K562 (cell line): ENCODE results near the gene NUP50. TPM values are rescaled to one million over a fixed set of nuclear protein-coding genes. Genes with fewer than 3 reads are reported as not detected.

ENCODE experiments used
- CC2D1A ChIP-seq: fragments of 450-650 bp; IDR thresholded peaks from 2 replicates; pipeline ENCODE4 v1.6.1; 2017; ENCODE audit warnings: mild to moderate bottlenecking
- COPS2 ChIP-seq: fragments of 450-650 bp; conservative IDR thresholded peaks from 2 replicates; pipeline ENCODE4 v1.6.1; 2016; ENCODE audit warnings: mild to moderate bottlenecking, moderate library complexity
- NFE2L1 ChIP-seq: fragments of 450-650 bp; IDR thresholded peaks from 2 replicates; pipeline ENCODE4 v1.6.1; 2016; ENCODE audit warnings: missing genetic modification characterization, low read depth, mild to moderate bottlenecking, missing compliant biosample characterization, moderate library complexity, borderline replicate concordance
- SP2 ChIP-seq: IDR thresholded peaks from 2 replicates; pipeline ENCODE4 v1.6.1; 2011; ENCODE audit warnings: mild to moderate bottlenecking, low read depth, low read length, moderate library complexity; ENCODE audit not compliant: poor library complexity, severe bottlenecking; ENCODE audit errors: extremely low read depth
- YY1 ChIP-seq, 3 experiments: IDR thresholded peaks; 2 replicates each; pipeline ENCODE4 v1.6.1; 2011; ENCODE audit warnings: low read length in 2 of 3, mild to moderate bottlenecking in 2 of 3, moderate library complexity in 2 of 3, borderline replicate concordance in 1 of 3, control low read depth in 1 of 3, low read depth in 1 of 3; ENCODE audit not compliant: insufficient read depth in 3 of 3, insufficient replicate concordance in 2 of 3, control insufficient read depth in 1 of 3, insufficient read length in 1 of 3; ENCODE audit errors: extremely low read depth in 1 of 3
- ZNF165 ChIP-seq: fragments of 250-450 bp; sonication (Bioruptor Pico); IDR thresholded peaks from 2 replicates; pipeline ENCODE4 v1.4.0; 2020; ENCODE audit warnings: borderline replicate concordance
- ZNF212 ChIP-seq: fragments of 450-650 bp; formaldehyde crosslinking; IDR thresholded peaks from 2 replicates; pipeline ENCODE4 v1.4.0; 2020; ENCODE audit warnings: mild to moderate bottlenecking
- ZNF644 ChIP-seq: fragments of 200-800 bp; sonication (Bioruptor generic); IDR thresholded peaks from 2 replicates; pipeline ENCODE4 v1.6.1; 2016; ENCODE audit warnings: low read depth, missing genetic modification characterization, missing compliant biosample characterization
- polyA plus RNA-seq, 8 experiments: library from polyadenylated mRNA; depleted of rRNA in 4 of 8; stranded (reverse) in 5 of 8; unstranded in 3 of 8; fragments of >200 nt; fragmentation: Nextera tagmentation in 2 of 8; fragmentation: Illumina TruSeq in 1 of 8; extraction: Ambion mirVana in 2 of 8; extraction: Trizol in 1 of 8; gene quantifications; 2 replicates each; pipeline versions ENCODE4 v1.2.1 to v1.2.3, GENCODE V29; 2011 to 2014; ENCODE audit warnings: inconsistent platforms in 1 of 8, missing spikeins in 1 of 8
- total RNA-seq, 7 experiments: library from RNA; depleted of rRNA in 6 of 7; stranded (reverse); fragments of >200 nt in 6 of 7; fragmentation: Illumina TruSeq in 2 of 7; extraction: Trizol in 2 of 7; gene quantifications; 2 replicates each; pipeline versions ENCODE4 v1.2.1 to v1.2.3, GENCODE V29; 2011 to 2021; ENCODE audit warnings: low replicate concordance in 1 of 7
- TF ChIP-seq, protein P1 (sequence below), 2 experiments: fragments of 450-650 bp in 1 of 2; sonication (generic) in 1 of 2; formaldehyde crosslinking; conservative IDR thresholded peaks; 2 replicates each; pipeline versions ENCODE4 v1.4.0 to v1.8.1; 2020 to 2022; ENCODE audit warnings: mild to moderate bottlenecking in 1 of 2, missing genetic modification reagents in 1 of 2
- TF ChIP-seq, protein P2 (sequence below): IDR thresholded peaks from 2 replicates; pipeline ENCODE4 v1.6.1; 2011; ENCODE audit warnings: borderline replicate concordance, low read depth, mild to moderate bottlenecking, moderate library complexity, low read length; ENCODE audit not compliant: insufficient read depth, poor library complexity, severe bottlenecking
- TF ChIP-seq, protein P3 (sequence below), 3 experiments: fragments of 200-800 bp in 1 of 3; sonication (Bioruptor generic) in 1 of 3; sonication (generic) in 1 of 3; formaldehyde crosslinking in 1 of 3; IDR thresholded peaks; 2 replicates each; pipeline versions ENCODE4 v1.6.1 to v1.8.0; 2016 to 2022; ENCODE audit warnings: mild to moderate bottlenecking in 2 of 3, missing compliant biosample characterization in 2 of 3, missing genetic modification characterization in 2 of 3, missing genetic modification reagents in 1 of 3
- TF ChIP-seq, protein P4 (sequence below): fragments of 450-650 bp; IDR thresholded peaks from 2 replicates; pipeline ENCODE4 v1.6.1; 2016
- TF ChIP-seq, protein P5 (sequence below): sonication (generic); formaldehyde crosslinking; IDR thresholded peaks from 2 replicates; pipeline ENCODE4 v1.8.0; 2023; ENCODE audit warnings: mild to moderate bottlenecking, missing genetic modification reagents
- TF ChIP-seq, protein P6 (sequence below): sonication (generic); formaldehyde crosslinking; IDR thresholded peaks from 2 replicates; pipeline ENCODE4 v1.9.0; 2022; ENCODE audit warnings: mild to moderate bottlenecking, missing genetic modification reagents

The NUP50 gene
- total and polyA plus RNA-seq, 9 of the 15 experiments (the other 6 are each of a cell fraction or from before 2014, with no cell fraction given): 23.8 to 83.7 (median 55.3) TPM

DNA sequence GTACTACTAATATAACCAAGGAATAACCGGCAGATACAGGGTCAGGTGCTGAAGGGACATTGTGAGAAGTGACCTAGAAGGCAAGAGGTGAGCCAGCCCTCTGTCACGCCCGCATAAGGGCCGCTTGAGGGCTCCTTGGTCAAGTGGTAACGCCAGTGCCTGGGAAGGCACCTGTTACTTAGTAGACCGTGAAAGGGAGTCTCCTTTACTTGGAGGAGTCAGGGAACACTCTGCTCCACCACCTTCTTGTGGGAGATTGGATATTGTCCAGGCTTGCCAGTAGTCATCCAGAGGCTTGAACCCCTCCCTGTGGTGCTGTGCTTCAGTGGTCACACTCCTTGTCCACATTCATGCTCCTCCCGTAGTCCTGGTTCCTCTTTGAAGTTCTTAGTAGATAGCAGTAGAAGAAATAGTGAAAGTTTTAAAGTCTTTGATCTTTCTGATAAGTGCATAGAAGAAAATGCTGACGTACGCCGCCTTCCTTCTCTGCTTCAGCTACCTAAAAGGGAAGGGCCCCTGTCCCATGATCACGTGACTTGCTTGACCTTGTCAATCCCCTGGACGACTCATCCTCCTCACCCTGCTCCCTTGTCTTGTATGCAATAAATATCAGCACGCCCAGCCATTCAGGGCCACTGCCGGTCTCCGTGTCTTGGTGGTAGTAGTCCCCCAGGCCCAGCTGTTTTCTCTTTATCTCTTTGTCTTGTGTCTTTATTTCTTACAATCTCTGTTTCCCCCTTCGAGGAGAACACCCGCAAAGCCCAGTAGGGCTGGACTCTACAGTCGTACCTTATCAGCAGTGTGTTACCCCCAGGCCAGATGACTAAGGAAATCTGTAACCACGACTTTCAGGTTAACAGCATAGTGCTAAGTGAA is 6.1 kb downstream of the NUP50 start (continued):
- TF ChIP-seq, protein P1, sequence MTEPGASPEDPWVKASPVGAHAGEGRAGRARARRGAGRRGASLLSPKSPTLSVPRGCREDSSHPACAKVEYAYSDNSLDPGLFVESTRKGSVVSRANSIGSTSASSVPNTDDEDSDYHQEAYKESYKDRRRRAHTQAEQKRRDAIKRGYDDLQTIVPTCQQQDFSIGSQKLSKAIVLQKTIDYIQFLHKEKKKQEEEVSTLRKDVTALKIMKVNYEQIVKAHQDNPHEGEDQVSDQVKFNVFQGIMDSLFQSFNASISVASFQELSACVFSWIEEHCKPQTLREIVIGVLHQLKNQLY (CRISPR knock-in tag; conservative IDR thresholded peaks at IDR 0.05): no peak
- TF ChIP-seq, protein P2, sequence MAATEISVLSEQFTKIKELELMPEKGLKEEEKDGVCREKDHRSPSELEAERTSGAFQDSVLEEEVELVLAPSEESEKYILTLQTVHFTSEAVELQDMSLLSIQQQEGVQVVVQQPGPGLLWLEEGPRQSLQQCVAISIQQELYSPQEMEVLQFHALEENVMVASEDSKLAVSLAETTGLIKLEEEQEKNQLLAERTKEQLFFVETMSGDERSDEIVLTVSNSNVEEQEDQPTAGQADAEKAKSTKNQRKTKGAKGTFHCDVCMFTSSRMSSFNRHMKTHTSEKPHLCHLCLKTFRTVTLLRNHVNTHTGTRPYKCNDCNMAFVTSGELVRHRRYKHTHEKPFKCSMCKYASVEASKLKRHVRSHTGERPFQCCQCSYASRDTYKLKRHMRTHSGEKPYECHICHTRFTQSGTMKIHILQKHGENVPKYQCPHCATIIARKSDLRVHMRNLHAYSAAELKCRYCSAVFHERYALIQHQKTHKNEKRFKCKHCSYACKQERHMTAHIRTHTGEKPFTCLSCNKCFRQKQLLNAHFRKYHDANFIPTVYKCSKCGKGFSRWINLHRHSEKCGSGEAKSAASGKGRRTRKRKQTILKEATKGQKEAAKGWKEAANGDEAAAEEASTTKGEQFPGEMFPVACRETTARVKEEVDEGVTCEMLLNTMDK: no peak
- TF ChIP-seq YY1 (IDR thresholded peaks at IDR 0.05; ENCODE audit: borderline replicate concordance in 1 of 3, control insufficient read depth in 1 of 3, extremely low read depth in 1 of 3, insufficient read depth in 3 of 3, insufficient read length in 1 of 3, insufficient replicate concordance in 2 of 3, low read depth in 1 of 3, low read length in 2 of 3) (no peak), COPS2 (no peak), ZNF165 (CRISPR knock-in tag) (no peak), CC2D1A (no peak), ZNF212 (CRISPR knock-in tag) (no peak), ZNF644 (no peak), SP2 (no peak), NFE2L1 (tag) (no peak)
- TF ChIP-seq, protein P3, sequence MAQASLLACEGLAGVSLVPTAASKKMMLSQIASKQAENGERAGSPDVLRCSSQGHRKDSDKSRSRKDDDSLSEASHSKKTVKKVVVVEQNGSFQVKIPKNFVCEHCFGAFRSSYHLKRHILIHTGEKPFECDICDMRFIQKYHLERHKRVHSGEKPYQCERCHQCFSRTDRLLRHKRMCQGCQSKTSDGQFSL (CRISPR knock-in tag; IDR thresholded peaks at IDR 0.05): no peak
- TF ChIP-seq, protein P3 (tag; IDR thresholded peaks at IDR 0.05): no peak
- TF ChIP-seq, protein P4, sequence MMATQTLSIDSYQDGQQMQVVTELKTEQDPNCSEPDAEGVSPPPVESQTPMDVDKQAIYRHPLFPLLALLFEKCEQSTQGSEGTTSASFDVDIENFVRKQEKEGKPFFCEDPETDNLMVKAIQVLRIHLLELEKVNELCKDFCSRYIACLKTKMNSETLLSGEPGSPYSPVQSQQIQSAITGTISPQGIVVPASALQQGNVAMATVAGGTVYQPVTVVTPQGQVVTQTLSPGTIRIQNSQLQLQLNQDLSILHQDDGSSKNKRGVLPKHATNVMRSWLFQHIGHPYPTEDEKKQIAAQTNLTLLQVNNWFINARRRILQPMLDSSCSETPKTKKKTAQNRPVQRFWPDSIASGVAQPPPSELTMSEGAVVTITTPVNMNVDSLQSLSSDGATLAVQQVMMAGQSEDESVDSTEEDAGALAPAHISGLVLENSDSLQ: peak; percentile 63
- TF ChIP-seq, protein P5, sequence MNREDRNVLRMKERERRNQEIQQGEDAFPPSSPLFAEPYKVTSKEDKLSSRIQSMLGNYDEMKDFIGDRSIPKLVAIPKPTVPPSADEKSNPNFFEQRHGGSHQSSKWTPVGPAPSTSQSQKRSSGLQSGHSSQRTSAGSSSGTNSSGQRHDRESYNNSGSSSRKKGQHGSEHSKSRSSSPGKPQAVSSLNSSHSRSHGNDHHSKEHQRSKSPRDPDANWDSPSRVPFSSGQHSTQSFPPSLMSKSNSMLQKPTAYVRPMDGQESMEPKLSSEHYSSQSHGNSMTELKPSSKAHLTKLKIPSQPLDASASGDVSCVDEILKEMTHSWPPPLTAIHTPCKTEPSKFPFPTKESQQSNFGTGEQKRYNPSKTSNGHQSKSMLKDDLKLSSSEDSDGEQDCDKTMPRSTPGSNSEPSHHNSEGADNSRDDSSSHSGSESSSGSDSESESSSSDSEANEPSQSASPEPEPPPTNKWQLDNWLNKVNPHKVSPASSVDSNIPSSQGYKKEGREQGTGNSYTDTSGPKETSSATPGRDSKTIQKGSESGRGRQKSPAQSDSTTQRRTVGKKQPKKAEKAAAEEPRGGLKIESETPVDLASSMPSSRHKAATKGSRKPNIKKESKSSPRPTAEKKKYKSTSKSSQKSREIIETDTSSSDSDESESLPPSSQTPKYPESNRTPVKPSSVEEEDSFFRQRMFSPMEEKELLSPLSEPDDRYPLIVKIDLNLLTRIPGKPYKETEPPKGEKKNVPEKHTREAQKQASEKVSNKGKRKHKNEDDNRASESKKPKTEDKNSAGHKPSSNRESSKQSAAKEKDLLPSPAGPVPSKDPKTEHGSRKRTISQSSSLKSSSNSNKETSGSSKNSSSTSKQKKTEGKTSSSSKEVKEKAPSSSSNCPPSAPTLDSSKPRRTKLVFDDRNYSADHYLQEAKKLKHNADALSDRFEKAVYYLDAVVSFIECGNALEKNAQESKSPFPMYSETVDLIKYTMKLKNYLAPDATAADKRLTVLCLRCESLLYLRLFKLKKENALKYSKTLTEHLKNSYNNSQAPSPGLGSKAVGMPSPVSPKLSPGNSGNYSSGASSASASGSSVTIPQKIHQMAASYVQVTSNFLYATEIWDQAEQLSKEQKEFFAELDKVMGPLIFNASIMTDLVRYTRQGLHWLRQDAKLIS (CRISPR knock-in tag): no peak
- TF ChIP-seq, protein P6, sequence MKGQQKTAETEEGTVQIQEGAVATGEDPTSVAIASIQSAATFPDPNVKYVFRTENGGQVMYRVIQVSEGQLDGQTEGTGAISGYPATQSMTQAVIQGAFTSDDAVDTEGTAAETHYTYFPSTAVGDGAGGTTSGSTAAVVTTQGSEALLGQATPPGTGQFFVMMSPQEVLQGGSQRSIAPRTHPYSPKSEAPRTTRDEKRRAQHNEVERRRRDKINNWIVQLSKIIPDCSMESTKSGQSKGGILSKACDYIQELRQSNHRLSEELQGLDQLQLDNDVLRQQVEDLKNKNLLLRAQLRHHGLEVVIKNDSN (CRISPR knock-in tag): peak; percentile 77
